Activated naive CD8-positive, alpha-beta T cell treated with anti-CD3 and anti-CD28 coated beads, Interleukin-2, amount 10 ng/mL, durations not matched to agents 7 days and 5 days (primary cell): ENCODE results near the gene FAM204A. TPM values are rescaled to one million over a fixed set of nuclear protein-coding genes. Genes with fewer than 3 reads are reported as not detected.

ENCODE experiments used
- ATAC-seq: fragments of 150-1000 bp; cut with Tn5 transposase; one replicate; pipeline ENCODE4 v1.10.0; 2021; ENCODE audit warnings: low read depth, moderate library complexity
- POLR2A ChIA-PET: fragments of 350-600 bp; sonication (Branson Sonifier 250); formaldehyde crosslinking; loops from one replicate; lab custom pipeline; 2021; ENCODE audit warnings: antibody characterized with exemption; lab: Charles Lee
- DNase-seq: peaks from one replicate; pipeline ENCODE4 v3.0.0; 2021
- H3K27ac Mint-ChIP-seq: one replicate; pipeline ENCODE4 v1.8.0; 2022; ENCODE audit warnings: mild to moderate bottlenecking, mixed read lengths
- H3K27me3 Mint-ChIP-seq: one replicate; pipeline ENCODE4 v1.8.0; 2022; ENCODE audit warnings: mild to moderate bottlenecking, moderate library complexity, mixed read lengths
- H3K36me3 Mint-ChIP-seq: one replicate; pipeline ENCODE4 v1.8.0; 2021; ENCODE audit warnings: mild to moderate bottlenecking, mixed read lengths
- H3K4me1 Mint-ChIP-seq: one replicate; pipeline ENCODE4 v1.8.0; 2021; ENCODE audit warnings: mixed read lengths
- H3K4me3 Mint-ChIP-seq: one replicate; pipeline ENCODE4 v1.8.0; 2022; ENCODE audit warnings: mild to moderate bottlenecking, moderate library complexity, mixed read lengths
- H3K9me3 Mint-ChIP-seq: one replicate; pipeline ENCODE4 v1.8.0; 2021; ENCODE audit warnings: mixed read lengths
- total RNA-seq, 2 experiments: library from RNA; stranded (reverse); gene quantifications; one replicate each; pipeline ENCODE4 v1.2.3, GENCODE V29; 2021

The FAM204A gene
- total RNA-seq, 2 experiments from 2014 or later: 49.5 to 51.3 TPM

- Mint-ChIP-seq H3K4me3 (no peak overlapping the region), H3K36me3 (peaks cover 3% of the 10 kb centered on the region), H3K27me3 (peaks cover 2% of the 10 kb centered on the region), H3K4me1 (peaks cover 20% of the 10 kb centered on the region), H3K27ac (no peak overlapping the region), H3K9me3 (no peaks in the 10 kb centered on the region)
- DNase-seq: no peak
- ATAC-seq: no peak
- POLR2A ChIA-PET: no interaction called here
These were observed 1.4 kb upstream of the FAM204A start for GRCh38 chr10:118343549-118343948.

- Mint-ChIP-seq H3K9me3 (no peaks in the 10 kb centered on the region), H3K4me3 (peak overlapping the region; percentile 8), H3K27me3 (peaks cover under 1% of the 10 kb centered on the region), H3K36me3 (peaks cover 4% of the 10 kb centered on the region), H3K4me1 (peaks cover 23% of the 10 kb centered on the region), H3K27ac (no peak overlapping the region)
- DNase-seq: no peak
- ATAC-seq: no peak
- POLR2A ChIA-PET: no interaction called here
These were observed 991 bp upstream of the FAM204A start for GRCh38 chr10:118343115-118343514.

GRCh38 chr10:118342638-118343020 is 505 bp upstream of the FAM204A start:
- Mint-ChIP-seq H3K4me1 (peaks cover 26% of the 10 kb centered on the region), H3K36me3 (peaks cover 4% of the 10 kb centered on the region), H3K4me3 (peak overlapping the region; percentile 96), H3K27me3 (no peaks in the 10 kb centered on the region), H3K27ac (peak overlapping the region; percentile 88), H3K9me3 (no peaks in the 10 kb centered on the region)
- POLR2A ChIA-PET: no interaction called here
- DNase-seq: no peak
- no peak for ATAC-seq

- Mint-ChIP-seq H3K27ac (no peak overlapping the region), H3K9me3 (no peaks in the 10 kb centered on the region), H3K27me3 (no peaks in the 10 kb centered on the region), H3K36me3 (peaks cover 10% of the 10 kb centered on the region), H3K4me3 (peak overlapping the region; percentile 96), H3K4me1 (peaks cover 26% of the 10 kb centered on the region)
- ATAC-seq (no peak), DNase-seq (no peak)
- POLR2A ChIA-PET: no interaction called here
These were observed 1.6 kb downstream of the FAM204A start for GRCh38 chr10:118340486-118340885.

GRCh38 chr10:118339111-118339510 is 3.0 kb downstream of the FAM204A start:
- H3K4me3 Mint-ChIP-seq: no peak overlapping the region
- DNase-seq (no peak), ATAC-seq (no peak)
- H3K27ac Mint-ChIP-seq: no peak overlapping the region
- H3K27me3 Mint-ChIP-seq: no peaks in the 10 kb centered on the region
- peaks cover 29% of the 10 kb centered on the region for H3K4me1 Mint-ChIP-seq
- H3K36me3 Mint-ChIP-seq: peaks cover 14% of the 10 kb centered on the region
- POLR2A ChIA-PET: no interaction called here
- no peaks in the 10 kb centered on the region for H3K9me3 Mint-ChIP-seq

- peaks cover 18% of the 10 kb centered on the region for H3K36me3 Mint-ChIP-seq
These were observed 4.8 kb downstream of the FAM204A start for GRCh38 chr10:118337356-118337755.

GRCh38 chr10:118333871-118334270 is 8.3 kb downstream of the FAM204A start:
- H3K36me3 Mint-ChIP-seq: peaks cover 21% of the 10 kb centered on the region
- H3K9me3 Mint-ChIP-seq: no peaks in the 10 kb centered on the region
- no peak for ATAC-seq
- H3K27me3 Mint-ChIP-seq: no peaks in the 10 kb centered on the region
- no peak overlapping the region for H3K27ac Mint-ChIP-seq
- peaks cover 13% of the 10 kb centered on the region for H3K4me1 Mint-ChIP-seq
- DNase-seq: no peak
- no peak overlapping the region for H3K4me3 Mint-ChIP-seq
- POLR2A ChIA-PET: no interaction called here

More at GRCh38 chr10:118337356-118337755, 4.8 kb downstream of the FAM204A start:
- Mint-ChIP-seq H3K4me1 (peaks cover 28% of the 10 kb centered on the region), H3K27me3 (no peaks in the 10 kb centered on the region), H3K27ac (no peak overlapping the region), H3K4me3 (no peak overlapping the region), H3K9me3 (no peaks in the 10 kb centered on the region)
- ATAC-seq (no peak), DNase-seq (no peak)
- POLR2A ChIA-PET: no interaction called here

GRCh38 chr10:118332948-118333710 is 9.0 kb downstream of the FAM204A start:
- Mint-ChIP-seq H3K27me3 (no peaks in the 10 kb centered on the region), H3K27ac (no peak overlapping the region), H3K36me3 (peaks cover 23% of the 10 kb centered on the region), H3K4me3 (no peak overlapping the region), H3K9me3 (no peaks in the 10 kb centered on the region), H3K4me1 (peaks cover 9% of the 10 kb centered on the region)
- DNase-seq (no peak), ATAC-seq (no peak)
- POLR2A ChIA-PET: no interaction called here

GRCh38 chr10:118332236-118332635 is 9.9 kb downstream of the FAM204A start:
- H3K27ac Mint-ChIP-seq: no peak overlapping the region
- H3K36me3 Mint-ChIP-seq: peaks cover 24% of the 10 kb centered on the region
- POLR2A ChIA-PET: no interaction called here
- no peak for DNase-seq
- no peaks in the 10 kb centered on the region for H3K9me3 Mint-ChIP-seq
- peaks cover 6% of the 10 kb centered on the region for H3K4me1 Mint-ChIP-seq
- no peak overlapping the region for H3K4me3 Mint-ChIP-seq
- H3K27me3 Mint-ChIP-seq: no peaks in the 10 kb centered on the region
- no peak for ATAC-seq

- Mint-ChIP-seq H3K4me3 (no peak overlapping the region), H3K4me1 (peaks cover 6% of the 10 kb centered on the region), H3K9me3 (no peaks in the 10 kb centered on the region), H3K36me3 (peaks cover 18% of the 10 kb centered on the region), H3K27me3 (no peaks in the 10 kb centered on the region), H3K27ac (no peak overlapping the region)
- POLR2A ChIA-PET: no interaction called here
- DNase-seq (no peak), ATAC-seq (no peak)
These were observed 11.6 kb downstream of the FAM204A start for GRCh38 chr10:118330295-118331076.

GRCh38 chr10:118324140-118324539 is 18.0 kb downstream of the FAM204A start:
- POLR2A ChIA-PET: no interaction called here
- no peak for DNase-seq
- Mint-ChIP-seq H3K4me1 (no peaks in the 10 kb centered on the region), H3K4me3 (no peak overlapping the region), H3K9me3 (no peaks in the 10 kb centered on the region), H3K27ac (no peak overlapping the region), H3K27me3 (no peaks in the 10 kb centered on the region), H3K36me3 (peaks cover 16% of the 10 kb centered on the region)
- no peak for ATAC-seq

- Mint-ChIP-seq H3K4me3 (no peak overlapping the region), H3K27me3 (no peaks in the 10 kb centered on the region), H3K36me3 (peaks cover 10% of the 10 kb centered on the region), H3K9me3 (no peaks in the 10 kb centered on the region), H3K27ac (no peak overlapping the region), H3K4me1 (no peaks in the 10 kb centered on the region)
- ATAC-seq (no peak), DNase-seq (no peak)
- POLR2A ChIA-PET: no interaction called here
These were observed 20.2 kb downstream of the FAM204A start for GRCh38 chr10:118321724-118322575.

- H3K27ac Mint-ChIP-seq: no peak overlapping the region
- peaks cover 4% of the 10 kb centered on the region for H3K36me3 Mint-ChIP-seq
- DNase-seq (no peak), ATAC-seq (no peak)
- H3K9me3 Mint-ChIP-seq: no peaks in the 10 kb centered on the region
- no peaks in the 10 kb centered on the region for H3K27me3 Mint-ChIP-seq
- no peaks in the 10 kb centered on the region for H3K4me1 Mint-ChIP-seq
- no peak overlapping the region for H3K4me3 Mint-ChIP-seq
- POLR2A ChIA-PET: no interaction called here
These were observed 26.5 kb downstream of the FAM204A start for GRCh38 chr10:118315629-118316028.
